ENCODE results near the gene DEFB119.
"Not testable (repeated sequence)": the region's sequence is repeated elsewhere in the genome, so short reads cannot be mapped to it uniquely, and the experiment has no call there.

The DEFB119 gene, protein sequence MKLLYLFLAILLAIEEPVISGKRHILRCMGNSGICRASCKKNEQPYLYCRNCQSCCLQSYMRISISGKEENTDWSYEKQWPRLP

DNA sequence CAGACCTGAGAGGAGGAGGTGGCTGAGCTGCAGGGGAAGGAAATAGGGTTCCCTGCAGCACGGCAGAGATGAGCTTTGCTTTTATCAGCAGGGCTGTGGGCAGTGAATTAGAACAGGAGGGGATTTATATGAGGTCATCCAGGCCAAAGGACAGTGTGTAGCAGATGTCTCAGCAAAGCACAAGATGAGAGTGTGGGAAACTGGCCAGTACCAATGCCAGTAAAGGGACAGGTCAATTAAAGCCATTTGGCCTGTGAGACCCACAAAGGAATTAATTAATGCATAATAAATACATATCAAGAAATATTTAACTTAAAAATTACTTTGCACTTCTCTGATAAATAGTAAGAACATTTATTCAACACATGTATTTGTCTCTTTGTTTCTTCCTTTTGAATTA, at the start of gene DEFB119:
Gene DEFB119 (minus strand): TSS at position 101 of the 400 bp plus-strand sequence. CDS start 107 bp downstream, outside the sequence.
- no peak for DNase-seq

DNA sequence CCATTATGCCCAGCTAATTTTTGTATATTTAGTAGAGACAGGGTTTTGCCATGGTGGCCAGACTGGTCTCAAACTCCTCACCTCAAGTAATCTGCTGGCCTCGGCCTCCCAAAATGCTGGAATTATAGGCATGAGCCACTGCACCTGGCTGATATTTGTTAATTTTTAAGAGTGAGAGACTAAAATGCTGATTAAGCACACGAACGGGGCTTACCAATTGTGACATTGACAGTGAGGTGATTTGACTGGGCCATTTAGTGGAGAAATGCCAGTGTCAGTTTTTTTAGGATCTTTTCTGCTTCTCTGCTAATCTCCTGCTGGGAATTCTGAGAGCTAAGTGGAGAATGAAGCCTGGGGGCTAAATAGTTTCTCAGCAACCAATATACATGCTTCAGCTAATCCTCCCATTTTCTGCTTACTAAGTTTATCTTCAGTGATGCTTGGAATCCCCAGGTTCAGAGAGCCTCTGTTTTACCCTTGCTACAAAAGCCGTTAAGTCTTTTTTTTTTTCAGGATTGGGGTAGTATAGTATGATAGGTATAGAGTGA, 40.3 kb upstream of the DEFB119 start:
- DNase-seq = no peak

DNA sequence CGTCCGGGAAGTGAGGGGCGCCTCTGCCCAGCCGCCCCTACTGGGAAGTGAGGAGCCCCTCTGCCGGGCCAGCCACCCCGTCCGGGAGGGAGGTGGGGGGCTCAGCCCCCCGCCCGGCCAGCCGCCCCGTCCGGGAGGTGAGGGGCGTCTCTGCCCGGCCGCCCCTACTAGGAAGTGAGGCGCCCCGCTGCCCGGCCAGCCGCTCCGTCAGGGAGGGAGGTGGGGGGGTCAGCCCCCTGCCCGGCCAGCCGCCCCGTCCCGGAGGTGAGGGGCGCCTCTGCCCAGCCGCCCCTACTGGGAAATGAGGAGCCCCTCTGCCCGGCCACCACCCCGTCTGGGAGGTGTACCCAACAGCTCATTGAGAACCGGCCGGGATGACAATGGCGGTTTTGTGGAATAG, 37.2 kb upstream of the DEFB119 start:
- not testable (repeated sequence) for DNase-seq

DNA sequence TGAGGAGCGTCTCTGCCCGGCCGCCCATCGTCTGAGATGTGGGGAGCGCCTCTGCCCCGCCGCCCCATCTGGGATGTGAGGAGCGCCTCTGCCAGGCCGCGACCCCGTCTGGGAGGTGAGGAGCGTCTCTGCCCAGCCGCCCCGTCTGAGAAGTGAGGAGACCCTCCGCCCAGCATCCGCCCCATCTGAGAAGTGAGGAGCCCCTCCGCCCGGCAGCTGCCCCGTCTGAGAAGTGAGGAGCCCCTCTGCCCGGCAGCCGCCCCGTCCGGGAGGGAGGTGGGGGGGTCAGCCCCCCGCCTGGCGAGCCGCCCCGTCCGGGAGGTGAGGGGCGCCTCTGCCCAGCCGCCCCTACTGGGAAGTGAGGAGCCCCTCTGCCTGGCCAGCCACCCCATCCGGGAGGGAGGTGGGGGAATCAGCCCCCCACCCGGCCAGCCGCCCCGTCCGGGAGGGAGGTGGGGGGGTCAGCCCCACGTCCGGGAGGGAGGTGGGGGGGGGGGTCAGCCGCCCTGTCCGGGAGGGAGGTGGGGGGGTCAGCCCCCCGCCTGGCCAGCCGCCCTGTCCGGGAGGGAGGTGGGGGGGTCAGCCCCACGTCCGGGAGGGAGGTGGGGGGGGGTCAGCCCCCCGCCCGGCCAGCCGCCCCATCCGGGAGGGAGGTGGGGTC, 36.6 kb upstream of the DEFB119 start:
- DNase-seq = not testable (repeated sequence)

DNA sequence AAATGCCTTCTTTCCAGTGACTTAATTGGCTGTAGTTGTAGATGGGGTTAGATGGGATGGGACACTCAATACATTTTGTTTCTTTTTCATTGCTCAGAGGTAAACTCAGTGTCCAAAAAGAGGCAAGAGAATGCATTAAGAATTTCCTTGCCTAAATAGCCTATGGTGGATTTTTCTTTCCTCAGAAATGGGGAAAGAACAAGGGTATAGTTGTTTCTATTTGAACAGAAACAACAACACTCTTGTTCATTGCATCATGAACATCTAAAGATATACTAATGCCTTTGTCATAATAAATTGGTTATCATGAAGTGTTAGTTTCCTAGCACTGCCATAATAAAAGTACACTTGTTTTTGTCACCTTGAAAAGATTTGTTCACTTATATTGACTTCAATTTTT, 35.4 kb upstream of the DEFB119 start:
- DNase-seq = no peak

DNA sequence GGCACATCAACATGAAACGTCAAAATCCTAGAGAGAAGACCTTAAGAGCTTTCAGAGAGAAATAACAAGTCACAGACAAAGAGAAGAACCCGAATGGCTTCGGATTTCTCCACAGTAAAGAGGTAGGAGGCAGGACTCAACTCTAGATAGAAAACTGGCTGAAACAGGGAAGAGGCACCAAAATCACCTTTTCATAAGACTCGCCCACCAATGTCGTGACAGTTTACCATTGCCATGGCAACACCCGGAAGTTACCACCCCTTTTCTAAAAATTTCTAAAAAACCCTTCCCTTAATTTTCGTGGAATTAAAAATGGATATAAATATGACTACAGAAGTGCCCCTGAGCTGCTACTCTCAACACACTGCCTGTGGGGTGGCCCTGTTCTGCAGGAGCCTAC, 27.9 kb upstream of the DEFB119 start:
- DNase-seq = no peak

DNA sequence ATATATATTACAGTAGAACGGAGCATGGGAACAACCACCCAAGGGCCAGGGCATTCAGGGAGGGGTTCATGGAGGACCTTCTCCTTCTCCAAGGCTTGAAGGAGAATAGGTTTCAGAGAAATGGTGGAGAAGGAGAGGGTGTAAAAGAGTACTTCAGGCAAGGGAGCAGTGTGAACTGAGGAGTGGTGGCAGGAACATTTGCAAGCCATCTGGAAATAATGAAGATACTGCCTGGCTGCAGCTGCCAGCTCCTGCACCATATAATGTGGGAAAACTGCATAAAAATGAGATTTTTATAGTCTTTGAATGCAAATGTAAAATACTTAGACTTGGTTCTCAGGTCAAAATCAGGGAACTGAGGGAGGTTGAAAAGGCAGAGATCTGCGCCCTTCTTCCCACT, 25.3 kb upstream of the DEFB119 start:
- no peak for DNase-seq

DNA sequence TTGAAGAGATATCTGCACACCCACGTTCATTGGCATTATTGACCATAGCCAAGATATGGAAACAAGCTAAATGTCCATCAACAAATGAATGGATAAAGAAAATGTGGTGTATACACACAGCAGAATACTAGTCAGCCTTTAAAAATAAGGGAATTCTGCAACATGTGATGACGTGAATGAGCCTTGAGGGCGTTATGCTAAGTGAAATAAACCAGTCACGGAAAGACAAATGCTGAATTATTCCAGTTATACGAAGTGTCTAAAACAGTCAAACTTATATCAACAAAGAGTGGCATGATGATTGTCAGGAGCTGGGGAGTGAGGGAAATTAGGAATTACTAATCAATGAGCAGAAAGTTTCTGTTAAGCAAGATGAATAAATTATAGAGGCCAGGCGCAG, 24.0 kb upstream of the DEFB119 start:
- no peak for DNase-seq

DNA sequence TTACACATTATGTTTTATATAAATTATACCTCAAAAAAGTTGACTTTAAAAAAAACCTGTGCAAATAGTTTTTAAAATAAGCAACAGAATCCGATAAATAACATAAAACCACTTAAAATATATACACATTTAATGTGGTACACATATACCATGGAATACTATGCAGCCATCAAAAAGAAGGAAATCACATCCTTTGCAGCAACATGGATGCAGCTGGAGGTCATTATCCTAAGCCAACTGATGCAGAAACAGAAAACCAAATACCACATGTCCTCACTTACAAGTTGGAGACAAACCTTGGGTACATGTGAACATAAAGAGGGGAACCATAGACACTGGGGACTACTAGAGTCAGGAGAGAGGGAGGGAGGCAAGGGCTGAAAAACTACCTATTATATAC, 19.6 kb upstream of the DEFB119 start:
- DNase-seq = no peak

DNA sequence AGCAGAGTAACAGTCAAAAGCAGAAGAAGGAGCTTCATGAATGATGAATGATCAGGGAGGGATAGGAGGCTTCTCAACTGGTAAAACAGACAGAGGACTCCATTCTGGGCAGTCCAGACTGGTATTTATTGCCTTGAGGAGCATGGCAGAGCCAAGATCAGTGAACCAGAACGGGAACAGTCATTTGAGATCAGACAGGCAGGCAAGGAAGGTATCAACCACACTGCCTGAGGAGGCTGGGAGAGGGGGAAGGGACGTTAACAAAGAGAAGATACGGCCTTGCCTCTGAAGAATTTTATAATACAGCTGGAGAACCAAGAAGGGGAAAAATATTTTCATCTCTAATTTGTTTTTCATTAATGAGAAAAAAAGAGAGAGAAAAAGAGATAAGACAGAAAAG, 15.7 kb upstream of the DEFB119 start, which contains the start of gene DEFB121:
Gene DEFB121 (minus strand): TSS at position 101 of the 400 bp plus-strand sequence. CDS start 63 bp downstream, at position 38.
- DNase-seq = no peak

DNA sequence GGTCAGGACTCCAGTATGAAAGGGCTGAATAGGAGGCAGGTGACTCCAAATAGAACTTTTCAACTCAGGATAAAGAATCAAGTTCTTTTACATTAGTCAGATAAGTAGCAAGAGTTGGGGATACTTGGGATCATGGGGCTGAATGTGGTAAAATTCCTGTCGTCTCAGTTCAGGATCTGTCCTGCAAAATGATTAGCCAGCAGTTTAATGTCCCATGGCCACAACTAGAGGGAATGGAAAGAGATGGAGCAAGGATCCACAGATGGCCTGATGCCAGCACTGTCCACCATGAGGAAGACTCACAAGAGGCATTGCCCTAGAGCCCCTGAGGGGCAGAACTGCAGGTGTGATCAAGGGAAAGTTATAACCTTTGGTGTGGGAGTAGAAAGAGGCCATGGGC, 13.5 kb upstream of the DEFB119 start:
- no peak for DNase-seq

DNA sequence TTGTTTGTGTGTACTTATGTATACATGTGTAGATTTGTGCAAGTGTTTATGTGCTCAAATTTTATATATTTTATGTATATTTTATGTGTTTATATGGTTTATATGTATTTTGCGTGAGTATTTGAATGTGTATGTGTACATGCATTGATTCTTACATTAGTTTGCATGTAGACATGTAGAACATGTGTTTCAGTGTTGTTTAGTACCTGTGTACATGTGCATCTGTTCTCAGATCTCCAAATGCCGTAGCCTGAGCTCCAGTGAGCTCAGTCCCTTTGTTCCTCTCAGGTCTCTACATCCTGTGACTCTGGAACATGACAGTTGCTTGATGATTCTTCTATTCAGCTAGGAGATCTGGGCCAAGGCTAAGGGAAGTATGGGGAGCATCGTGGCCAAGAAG, 4.5 kb upstream of the DEFB119 start:
- DNase-seq = no peak

DNA sequence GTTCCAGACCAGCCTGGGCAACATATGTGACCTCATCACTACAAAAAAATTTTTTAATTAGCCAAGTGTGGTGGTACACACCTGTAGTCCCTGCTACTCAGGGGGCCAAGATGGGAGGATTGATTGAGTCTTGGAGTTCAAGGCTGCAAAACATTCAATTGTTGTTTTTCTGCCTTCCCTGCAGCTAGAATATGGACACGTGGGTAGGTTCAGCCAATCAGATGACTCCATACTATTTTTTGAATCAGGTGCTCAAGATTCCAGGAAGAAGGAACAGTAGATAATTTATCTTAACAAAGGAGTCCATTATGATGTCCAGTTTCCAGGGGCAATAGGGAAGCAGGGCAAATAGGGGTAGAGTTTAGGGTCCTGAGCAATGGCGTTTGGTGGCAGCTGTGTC, 2.4 kb upstream of the DEFB119 start:
- no peak for DNase-seq

DNA sequence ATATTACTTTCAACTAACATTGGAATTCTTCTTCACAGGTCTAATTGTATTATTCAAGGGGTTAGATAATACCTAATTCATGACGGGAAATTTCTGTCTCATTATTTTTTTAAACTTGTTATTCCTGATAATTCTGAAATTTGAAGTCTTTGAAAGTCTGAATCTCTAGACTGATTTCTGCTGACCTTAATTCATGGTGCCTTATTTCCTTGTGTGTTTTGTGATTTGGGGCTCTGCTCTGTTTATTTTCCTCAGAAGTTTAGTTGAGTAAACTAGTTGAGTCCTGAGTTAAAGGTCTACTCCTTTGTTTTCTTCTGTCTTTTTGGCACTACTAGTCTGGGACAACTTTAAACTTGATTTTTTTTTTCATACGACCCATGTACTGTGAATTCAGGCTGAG, 16.0 kb downstream of the DEFB119 start:
- DNase-seq = no peak

DNA sequence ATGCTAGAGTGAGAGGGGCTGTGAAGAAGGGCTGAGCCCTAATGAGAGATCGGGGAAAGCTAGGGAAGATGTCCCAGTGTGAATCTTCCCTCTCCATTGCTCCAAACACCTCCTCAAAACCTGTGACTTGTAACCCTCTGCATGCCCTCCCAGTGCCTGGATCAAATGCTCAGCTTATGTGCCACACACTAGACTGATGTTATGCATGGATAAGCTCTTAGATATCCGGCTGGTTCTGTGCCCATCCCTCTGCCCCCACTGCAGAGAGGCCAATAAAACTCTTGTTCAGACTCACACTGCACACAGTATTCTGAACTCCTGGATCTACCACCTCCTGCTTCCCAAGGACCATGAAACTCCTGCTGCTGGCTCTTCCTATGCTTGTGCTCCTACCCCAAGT, 22.1 kb downstream of the DEFB119 start, which contains the start of gene DEFB118:
Gene DEFB118 (plus strand): TSS at position 301 of the 400 bp plus-strand sequence. CDS start 50 bp downstream, at position 351.
- no peak for DNase-seq

DNA sequence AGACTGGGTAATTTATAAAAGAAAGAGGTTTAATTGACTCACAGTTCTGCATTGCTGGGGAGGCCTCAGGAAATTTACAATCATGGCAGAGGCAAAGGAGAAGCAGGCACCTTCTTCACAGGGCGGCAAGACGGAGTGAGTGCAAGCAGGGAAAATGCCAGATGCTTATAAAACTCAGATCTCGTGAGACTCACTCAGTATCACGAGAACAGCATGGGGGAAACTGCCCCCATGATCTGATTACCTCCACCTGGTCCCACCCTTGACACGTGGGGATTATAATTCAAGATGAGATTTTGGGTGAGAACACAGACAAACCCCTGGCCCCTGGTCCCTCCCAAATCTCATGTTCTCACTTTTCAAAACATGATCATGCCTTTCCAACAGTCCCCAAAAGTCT, 26.1 kb downstream of the DEFB119 start:
- not testable (repeated sequence) for DNase-seq

DNA sequence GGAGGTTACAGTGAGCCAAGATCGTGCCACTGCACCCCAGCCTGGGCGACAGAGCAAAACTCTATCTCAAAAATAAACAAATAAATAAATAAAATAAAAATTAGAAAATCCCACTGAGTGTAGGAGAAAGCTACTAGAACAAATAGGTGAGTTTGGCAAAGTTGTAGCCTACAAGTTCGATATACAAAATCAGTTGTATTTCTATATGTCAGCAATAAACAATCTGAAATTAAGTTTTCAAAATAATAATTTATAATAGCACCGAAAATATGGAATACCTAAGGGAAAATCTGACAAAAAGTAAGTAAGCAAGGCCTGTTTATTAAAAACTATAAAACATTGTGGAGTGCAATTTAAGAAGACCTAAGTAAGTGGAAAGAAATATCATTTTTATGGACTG, 27.1 kb downstream of the DEFB119 start:
- DNase-seq = no peak

DNA sequence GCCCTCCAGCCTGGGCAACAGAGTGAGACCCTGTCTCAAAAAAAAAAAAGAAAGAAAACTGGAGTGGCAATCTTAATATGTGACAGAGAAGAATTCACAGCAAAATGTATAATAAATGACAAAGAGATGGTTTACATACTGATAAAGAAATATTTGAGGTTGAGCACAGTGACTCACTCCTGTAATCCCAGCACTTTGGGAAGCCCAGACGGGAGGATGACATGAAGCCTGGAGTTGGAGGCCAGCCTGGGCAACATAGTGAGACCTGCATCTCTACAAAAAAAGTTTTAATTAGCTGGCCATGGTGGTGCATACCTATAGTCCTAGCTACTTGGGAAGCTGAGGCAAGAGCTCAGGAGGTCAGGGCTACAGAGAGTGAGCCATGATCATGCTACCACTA, 34.4 kb downstream of the DEFB119 start:
- no peak for DNase-seq

DNA sequence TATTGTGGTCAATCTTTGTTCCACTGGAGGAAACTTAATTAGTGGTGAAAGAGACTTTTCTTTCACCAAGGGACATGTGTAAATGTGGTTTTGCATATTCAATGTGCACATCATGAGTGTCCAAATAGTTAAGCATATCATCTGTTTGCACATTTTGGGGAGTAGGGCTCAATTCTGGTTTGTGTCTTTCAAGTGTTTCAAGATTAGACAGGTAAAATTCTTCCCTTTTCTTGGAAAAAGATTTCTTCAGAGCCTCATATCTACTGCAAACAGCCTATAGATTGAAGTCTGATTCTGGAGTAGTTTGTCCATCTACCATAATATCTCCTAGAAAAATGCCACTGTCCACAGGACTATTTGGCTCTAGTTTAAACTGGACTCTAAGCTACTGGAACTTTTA, 48.9 kb downstream of the DEFB119 start:
- no peak for DNase-seq

DNA sequence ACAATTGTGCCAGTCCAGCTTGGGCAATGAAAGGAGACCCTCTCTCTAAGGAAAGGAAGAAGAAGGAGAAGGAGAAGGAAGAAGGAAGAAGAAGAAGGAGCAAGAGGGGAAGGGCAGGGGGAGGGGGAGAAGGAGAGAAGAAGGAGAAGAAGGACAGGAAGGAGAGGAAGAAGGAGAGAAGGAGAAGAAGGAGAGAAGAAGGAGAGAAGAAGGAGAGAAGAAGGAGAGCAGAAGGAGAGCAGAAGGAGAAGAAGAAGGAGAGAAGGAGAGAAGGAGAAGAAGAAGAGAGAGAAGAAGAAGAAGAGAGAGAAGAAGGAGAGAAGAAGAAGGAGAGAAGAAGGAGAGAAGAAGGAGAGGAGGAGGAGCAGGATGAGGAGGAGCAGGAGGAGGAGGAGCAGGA, 59.5 kb downstream of the DEFB119 start:
- no peak for DNase-seq
